ENCODE results near the gene HSPD1. TPM values are rescaled to one million over a fixed set of nuclear protein-coding genes. Genes with fewer than 3 reads are reported as not detected.

HSPD1 gene
- total RNA-seq, 1 experiment from 2014 or later, result 995 TPM

- TF ChIP-seq ATF2 (CRISPR knock-in tag; IDR thresholded peaks at IDR 0.05; ENCODE audit: borderline replicate concordance, low read depth) (no peak), STAT6 (CRISPR knock-in tag; conservative IDR thresholded peaks at IDR 0.05; ENCODE audit: low read depth) (no peak), NFYB (CRISPR knock-in tag; conservative IDR thresholded peaks at IDR 0.05; ENCODE audit: low read depth) (no peak), FOXJ3 (CRISPR knock-in tag; IDR thresholded peaks at IDR 0.05; ENCODE audit: borderline replicate concordance) (no peak), KAT7 (CRISPR knock-in tag; IDR thresholded peaks at IDR 0.05; ENCODE audit: borderline replicate concordance) (no peak), GABPB1 (CRISPR knock-in tag; IDR thresholded peaks at IDR 0.05) (no peak), ZNF512 (CRISPR knock-in tag; IDR thresholded peaks at IDR 0.05; ENCODE audit: borderline replicate concordance) (no peak), ZNF232 (CRISPR knock-in tag; IDR thresholded peaks at IDR 0.05) (no peak)
Observed at GRCh38 chr2:197497326-197497725, 2.3 kb downstream of the HSPD1 start (continued).

- no peaks in the 10 kb centered on the region; the same call in 1 of the 2 replicates for H3K27me3 Mint-ChIP-seq (ENCODE audit: low read depth)
- H3K4me1 Mint-ChIP-seq, result peaks cover 45% of the 10 kb centered on the region
- TF ChIP-seq ZNF121 (CRISPR knock-in tag; IDR thresholded peaks at IDR 0.05), result 0 out of 2 replicates have a peak, but pooled peaks have one; percentile 23
- no peak for TF ChIP-seq STAT6 (CRISPR knock-in tag; conservative IDR thresholded peaks at IDR 0.05; ENCODE audit: low read depth)
- H3K4me3 Mint-ChIP-seq, result peak overlapping the region; percentile 91
- peaks cover 89% of the 10 kb centered on the region for H3K36me3 Mint-ChIP-seq
- H3K27ac Mint-ChIP-seq, result peak overlapping the region; percentile 91
- H3K9me3 Mint-ChIP-seq, result no peaks in the 10 kb centered on the region
- no peak for DNase-seq (ENCODE audit: low spot score)
- ChIA-PET POLR2A (interaction anchor here (0.6 kb wide), 1 partner anchor 8 kb away, joined by 4 read pairs; no protein-coding TSS in a partner anchor), CTCF (no interaction called here)
- no peak for ATAC-seq
Observed at GRCh38 chr2:197496695-197497094, 2.9 kb downstream of the HSPD1 start.

- Mint-ChIP-seq H3K4me1 (peaks cover 37% of the 10 kb centered on the region), H3K36me3 (peaks cover 89% of the 10 kb centered on the region), H3K27me3 (ENCODE audit: low read depth) (no peaks in the 10 kb centered on the region; the same call in 1 of the 2 replicates), H3K27ac (peak overlapping the region; percentile 91), H3K4me3 (peak overlapping the region; percentile 91), H3K9me3 (no peaks in the 10 kb centered on the region)
- no peak for ATAC-seq
- TF ChIP-seq ETV6 (CRISPR knock-in tag; IDR thresholded peaks at IDR 0.05) (no peak), ZNF416 (CRISPR knock-in tag; IDR thresholded peaks at IDR 0.05) (no peak), GRHL2 (CRISPR knock-in tag; IDR thresholded peaks at IDR 0.05; ENCODE audit: insufficient replicate concordance, severe bottlenecking) (no peak), ZNF671 (CRISPR knock-in tag; IDR thresholded peaks at IDR 0.05) (no peak)
- no peak for DNase-seq (ENCODE audit: low spot score)
- ChIA-PET POLR2A (no interaction called here), CTCF (no interaction called here)
Observed at GRCh38 chr2:197495433-197496134, 4.1 kb downstream of the HSPD1 start.
